GM18868 (cell line): ENCODE results near the gene ANTKMT.

Source experiments
- ATAC-seq: cut with Tn5 transposase; IDR thresholded peaks from one replicate; pipeline ENCODE4 v1.9.1; 2021; ENCODE audit warnings: mild to moderate bottlenecking, moderate library complexity; ENCODE audit not compliant: unreplicated experiment

The ANTKMT gene

GRCh38 chr16:695355-696089 is 25.4 kb upstream of the ANTKMT start:
- no peak for ATAC-seq

- no peak for ATAC-seq
Measured at GRCh38 chr16:698911-699671, 21.9 kb upstream of the ANTKMT start.

GRCh38 chr16:700684-701584 is 20.0 kb upstream of the ANTKMT start:
- ATAC-seq, result no peak

GRCh38 chr16:702341-702740 is 18.6 kb upstream of the ANTKMT start:
- ATAC-seq, result no peak

GRCh38 chr16:703406-703805 is 17.5 kb upstream of the ANTKMT start:
- no peak for ATAC-seq

- ATAC-seq, result no peak
Measured at GRCh38 chr16:704047-704446, 16.9 kb upstream of the ANTKMT start.

- no peak for ATAC-seq
Measured at GRCh38 chr16:704552-705380, 16.2 kb upstream of the ANTKMT start.

GRCh38 chr16:705431-706188 is 15.3 kb upstream of the ANTKMT start, which contains the start of gene FBXL16:
TSS of gene FBXL16 (minus strand) at chr16:705801. CDS start at chr16:697405, 8,396 bp downstream.
- no peak for ATAC-seq

- no peak for ATAC-seq
Measured at GRCh38 chr16:706189-707061, 14.5 kb upstream of the ANTKMT start.

- no peak for ATAC-seq
Measured at GRCh38 chr16:707062-707538, 13.8 kb upstream of the ANTKMT start.

- no peak for ATAC-seq
Measured at GRCh38 chr16:708019-708418, 12.9 kb upstream of the ANTKMT start.

GRCh38 chr16:708959-709358 is 12.0 kb upstream of the ANTKMT start:
- no peak for ATAC-seq

GRCh38 chr16:709566-710499 is 11.1 kb upstream of the ANTKMT start:
- no peak for ATAC-seq

GRCh38 chr16:710500-711075 is 10.4 kb upstream of the ANTKMT start:
- ATAC-seq, result no peak

GRCh38 chr16:711084-711483 is 9.9 kb upstream of the ANTKMT start:
- ATAC-seq, result no peak

- ATAC-seq, result peak; percentile 42
Measured at GRCh38 chr16:711548-712320, 9.2 kb upstream of the ANTKMT start.
